Gastroesophageal sphincter (tissue), 4 donors: ENCODE measurements around the gene TRIM67. TPM values are rescaled to one million over a fixed set of nuclear protein-coding genes. Genes with fewer than 3 reads are reported as not detected.
"Not testable (repeated sequence)": the region's sequence is repeated elsewhere in the genome, so short reads cannot be mapped to it uniquely, and the experiment has no call there.

Experiments used
- ATAC-seq: fragments of 150-250 bp; one replicate; pipeline ENCODE4 v1.9.1; 2016; ENCODE audit warnings: mild to moderate bottlenecking, moderate library complexity
- H3K27ac ChIP-seq, 4 donors: fragments of 200-600 bp; sonication (generic) in 3 of 4; 1 replicate in 3 of 4; 2 replicates in 1 of 4; pipeline ENCODE4 v1.5.1; 2016 to 2019
- H3K27me3 ChIP-seq: fragments of 200-600 bp; sonication (generic); one replicate; pipeline ENCODE4 v1.5.1; 2019
- H3K36me3 ChIP-seq, 2 donors: fragments of 200-600 bp; sonication (generic); one replicate each; pipeline ENCODE4 v1.5.1; 2019; ENCODE audit warnings: control low read depth in 1 of 2
- H3K4me1 ChIP-seq, 3 donors: fragments of 200-600 bp; sonication (generic); 1 replicate in 2 of 3; 2 replicates in 1 of 3; pipeline ENCODE4 v1.5.1; 2016 to 2019; ENCODE audit warnings: control low read depth in 2 of 3
- H3K4me3 ChIP-seq, 2 donors: fragments of 200-600 bp; sonication (generic); one replicate each; pipeline ENCODE4 v1.5.1; 2019; ENCODE audit warnings: mild to moderate bottlenecking in 1 of 2, moderate library complexity in 1 of 2
- H3K9me3 ChIP-seq, 3 donors: fragments of 200-600 bp; sonication (generic); one replicate each; pipeline ENCODE4 v1.5.1; 2017 to 2019; ENCODE audit warnings: control low read depth in 2 of 3
- EP300 ChIP-seq: sonication (generic); formaldehyde crosslinking; IDR thresholded peaks from one replicate; pipeline ENCODE4 v1.6.1; 2017; ENCODE audit warnings: antibody characterized with exemption, mild to moderate bottlenecking
- POLR2A ChIP-seq, 2 donors: fragments of 450-650 bp; IDR thresholded peaks; one replicate each; pipeline ENCODE4 v1.6.1; 2017; ENCODE audit warnings: antibody characterized with exemption in 2 of 2, mild to moderate bottlenecking in 2 of 2, moderate library complexity in 1 of 2
- POLR2AphosphoS5 ChIP-seq: sonication (generic); formaldehyde crosslinking; IDR thresholded peaks from one replicate; pipeline ENCODE4 v1.6.1; 2017; ENCODE audit warnings: antibody characterized with exemption
- WGBS, 2 donors: methylation state at CpG; one replicate each; pipeline ENCODE4 v1.1.5; 2018; ENCODE audit warnings: low coverage in 1 of 2; 5-methylcytosine and 5-hydroxymethylcytosine counted together
- total RNA-seq, 4 donors: library from RNA; depleted of rRNA; stranded (reverse); fragments of >200 nt; gene quantifications; one replicate each; pipeline ENCODE4 v1.1.0, GENCODE V29; 2016
- TF ChIP-seq, protein P1 (sequence below), 4 experiments: fragments of 200-600 bp in 2 of 4; fragments of 450-650 bp in 2 of 4; sonication (generic) in 1 of 4; IDR thresholded peaks; one replicate each; pipeline ENCODE4 v1.5.1; 2017 to 2019; ENCODE audit warnings: antibody characterized with exemption in 4 of 4, mild to moderate bottlenecking in 2 of 4, moderate library complexity in 2 of 4

The TRIM67 gene
- total RNA-seq, 4 donors from 2014 or later: 0.04 to 0.13 TPM; not detected in 2

GRCh38 chr1:231157311-231157710, 4.5 kb upstream of the TRIM67 start:
- Histone ChIP-seq H3K27ac (no peak overlapping the region), H3K27me3 (peaks cover 65% of the 10 kb centered on the region), H3K4me1 (peaks cover 0 to 16% (median 10%) of the 10 kb centered on the region in 3 donors), H3K4me3 (no peak overlapping the region), H3K36me3 (no peaks in the 10 kb centered on the region), H3K9me3 (peaks cover 0 to 6% (median 0%) of the 10 kb centered on the region in 3 donors)
- ATAC-seq: no peak
- WGBS, 2 donors: 43 to 45% methylated on average over 1 of the region's 1 CpG
- no peak for TF ChIP-seq POLR2AphosphoS5
- TF ChIP-seq POLR2A (IDR thresholded peaks at IDR 0.05): no peak
- no peak for TF ChIP-seq EP300
- TF ChIP-seq, protein P1, sequence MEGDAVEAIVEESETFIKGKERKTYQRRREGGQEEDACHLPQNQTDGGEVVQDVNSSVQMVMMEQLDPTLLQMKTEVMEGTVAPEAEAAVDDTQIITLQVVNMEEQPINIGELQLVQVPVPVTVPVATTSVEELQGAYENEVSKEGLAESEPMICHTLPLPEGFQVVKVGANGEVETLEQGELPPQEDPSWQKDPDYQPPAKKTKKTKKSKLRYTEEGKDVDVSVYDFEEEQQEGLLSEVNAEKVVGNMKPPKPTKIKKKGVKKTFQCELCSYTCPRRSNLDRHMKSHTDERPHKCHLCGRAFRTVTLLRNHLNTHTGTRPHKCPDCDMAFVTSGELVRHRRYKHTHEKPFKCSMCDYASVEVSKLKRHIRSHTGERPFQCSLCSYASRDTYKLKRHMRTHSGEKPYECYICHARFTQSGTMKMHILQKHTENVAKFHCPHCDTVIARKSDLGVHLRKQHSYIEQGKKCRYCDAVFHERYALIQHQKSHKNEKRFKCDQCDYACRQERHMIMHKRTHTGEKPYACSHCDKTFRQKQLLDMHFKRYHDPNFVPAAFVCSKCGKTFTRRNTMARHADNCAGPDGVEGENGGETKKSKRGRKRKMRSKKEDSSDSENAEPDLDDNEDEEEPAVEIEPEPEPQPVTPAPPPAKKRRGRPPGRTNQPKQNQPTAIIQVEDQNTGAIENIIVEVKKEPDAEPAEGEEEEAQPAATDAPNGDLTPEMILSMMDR (IDR thresholded peaks at IDR 0.05): no peak

DNA sequence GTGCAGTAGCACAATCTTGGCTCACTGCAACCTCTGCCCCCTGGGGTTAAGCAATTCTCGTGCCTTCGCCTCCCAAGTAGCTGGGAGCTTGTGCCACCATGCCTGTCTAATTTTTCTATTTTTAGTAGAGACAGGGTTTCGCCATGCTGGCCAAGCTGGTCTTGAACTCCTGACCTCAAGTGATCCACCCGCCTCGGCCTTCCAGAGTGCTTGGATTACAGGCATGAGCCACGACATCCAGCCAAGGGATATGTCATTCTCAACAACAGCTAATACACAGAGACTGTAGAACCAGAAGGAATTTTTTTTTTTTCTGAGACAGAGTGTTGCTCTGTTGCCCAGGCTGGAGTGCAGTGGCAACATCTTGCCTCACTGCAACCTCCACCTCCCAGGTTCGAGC, 3.7 kb upstream of the TRIM67 start:
- not testable (repeated sequence) for H3K4me3 ChIP-seq, ATAC-seq, H3K36me3 ChIP-seq, H3K27ac ChIP-seq, H3K9me3 ChIP-seq
- H3K27me3 ChIP-seq: peaks cover 73% of the 10 kb centered on the region
- WGBS, 2 donors: 58 to 74% methylated on average over 3 to 6 of the region's 7 CpGs
- peaks cover 0 to 24% (median 18%) of the 10 kb centered on the region in 3 donors for H3K4me1 ChIP-seq

- no peak for TF ChIP-seq EP300
- TF ChIP-seq POLR2AphosphoS5: no peak
- no peak for TF ChIP-seq POLR2A (IDR thresholded peaks at IDR 0.05)
- TF ChIP-seq, protein P1 (IDR thresholded peaks at IDR 0.05): no peak
- no peaks in the 10 kb centered on the region for H3K9me3 ChIP-seq
- 60 to 76% methylated on average over 5 to 6 of the region's 6 CpGs for WGBS, 2 donors
- peaks cover 0 to 32% (median 21%) of the 10 kb centered on the region in 3 donors for H3K4me1 ChIP-seq
- no peaks in the 10 kb centered on the region for H3K36me3 ChIP-seq
- H3K27ac ChIP-seq: no peak overlapping the region
- no peak for ATAC-seq
- peaks cover 86% of the 10 kb centered on the region for H3K27me3 ChIP-seq
- no peak overlapping the region for H3K4me3 ChIP-seq
Observed at GRCh38 chr1:231159202-231159962, 2.5 kb upstream of the TRIM67 start.

DNA sequence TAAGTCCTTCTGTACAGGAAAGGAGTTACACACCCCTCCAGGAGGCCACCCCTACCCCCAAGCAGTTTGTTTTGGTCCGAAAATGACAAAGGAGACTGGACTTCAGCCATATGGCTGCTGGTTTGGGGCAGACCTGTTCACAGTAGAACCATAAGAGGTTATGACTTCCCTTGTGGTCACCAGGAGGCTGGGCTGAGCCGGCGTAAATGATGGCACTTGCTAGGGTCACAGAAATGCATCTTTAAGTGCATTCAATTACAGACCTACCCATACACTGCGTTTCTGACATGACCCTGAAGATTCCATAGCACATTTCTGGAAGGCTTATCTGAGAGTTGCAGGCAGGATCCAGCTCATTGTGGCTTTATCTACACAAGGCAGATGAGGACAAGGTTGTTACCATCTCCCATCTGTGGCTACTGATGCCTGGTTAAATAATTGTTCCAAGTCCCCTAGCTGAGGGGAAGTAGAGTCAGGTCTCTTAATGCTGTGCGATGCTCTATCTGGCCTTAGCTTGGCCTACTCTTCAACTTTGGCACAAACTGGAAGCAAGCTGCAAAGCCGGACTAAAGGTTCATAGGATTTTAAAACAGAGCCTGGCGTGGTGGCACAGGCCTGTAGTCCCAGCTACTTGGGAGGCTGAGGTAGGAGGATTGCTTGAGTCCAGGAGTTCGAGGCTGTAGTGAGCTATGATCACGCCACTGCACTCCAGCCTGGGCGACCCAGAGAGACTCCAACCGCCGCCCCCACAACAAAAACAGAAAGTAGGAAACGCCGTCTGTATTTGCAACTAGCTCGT, 1.7 kb upstream of the TRIM67 start:
- TF ChIP-seq POLR2A (IDR thresholded peaks at IDR 0.05) (no peak), EP300 (no peak)
- TF ChIP-seq, protein P1 (IDR thresholded peaks at IDR 0.05): no peak
- Histone ChIP-seq H3K4me3 (no peak overlapping the region), H3K27me3 (peaks cover 92% of the 10 kb centered on the region), H3K27ac (no peak overlapping the region), H3K36me3 (no peaks in the 10 kb centered on the region), H3K4me1 (peaks cover 0 to 32% (median 21%) of the 10 kb centered on the region in 3 donors), H3K9me3 (no peaks in the 10 kb centered on the region)
- no peak for ATAC-seq
- WGBS, 2 donors: 70 to 78% methylated on average over 3 to 5 of the region's 15 CpGs

GRCh38 chr1:231160895-231161666, 777 bp upstream of the TRIM67 start:
- Histone ChIP-seq H3K27me3 (peaks cover 89% of the 10 kb centered on the region), H3K9me3 (no peaks in the 10 kb centered on the region), H3K27ac (no peak overlapping the region), H3K36me3 (no peaks in the 10 kb centered on the region), H3K4me1 (peaks cover 0 to 32% (median 21%) of the 10 kb centered on the region in 3 donors), H3K4me3 (peak overlapping the region in 1 of 2 donors; percentile 44)
- WGBS, 2 donors: 0 to 3% methylated on average over 8 to 13 of the region's 51 CpGs
- TF ChIP-seq POLR2A (IDR thresholded peaks at IDR 0.05) (no peak), POLR2AphosphoS5 (no peak), EP300 (no peak)
- TF ChIP-seq, protein P1 (IDR thresholded peaks at IDR 0.05): no peak
- no peak for ATAC-seq
